Loucy (cell line): Measurements from ENCODE around the gene DAW1.

Experiments
- H2AFZ ChIP-seq: fragments of 200-600 bp; sonication (generic); 2 replicates; pipeline ENCODE4 v1.6.0; 2016; ENCODE audit warnings: antibody characterized with exemption, mild to moderate bottlenecking, low read length, moderate library complexity
- H3F3A ChIP-seq: fragments of 200-600 bp; 2 replicates; pipeline ENCODE4 v1.6.0; 2016; ENCODE audit warnings: antibody characterized with exemption, low read depth, mild to moderate bottlenecking
- H3K27me3 ChIP-seq: fragments of 200-600 bp; sonication (generic); 2 replicates; pipeline ENCODE4 v1.6.1; 2014; ENCODE audit warnings: low read length, mild to moderate bottlenecking; ENCODE audit not compliant: insufficient read depth, poor library complexity, severe bottlenecking
- H3K36me3 ChIP-seq: fragments of 200-600 bp; sonication (generic); 2 replicates; pipeline ENCODE4 v1.6.1; 2016; ENCODE audit warnings: low read length; ENCODE audit not compliant: insufficient read depth
- H3K4me1 ChIP-seq: fragments of 200-600 bp; sonication (generic); 2 replicates; pipeline ENCODE4 v1.5.1; 2014; ENCODE audit warnings: low read length, mild to moderate bottlenecking; ENCODE audit not compliant: insufficient read depth, poor library complexity, severe bottlenecking
- H3K4me2 ChIP-seq: fragments of 200-600 bp; sonication (generic); 2 replicates; pipeline ENCODE4 v1.6.0; 2014; ENCODE audit warnings: antibody characterized with exemption, low read length, low read depth, mild to moderate bottlenecking; ENCODE audit not compliant: poor library complexity, severe bottlenecking
- H3K4me3 ChIP-seq: fragments of 200-600 bp; sonication (generic); 2 replicates; pipeline ENCODE4 v1.5.1; 2014; ENCODE audit warnings: low read length, mild to moderate bottlenecking, mixed read lengths; ENCODE audit not compliant: poor library complexity, severe bottlenecking
- H3K79me2 ChIP-seq: fragments of 200-600 bp; sonication (generic); 2 replicates; pipeline ENCODE4 v1.6.1; 2014; ENCODE audit warnings: low read length; ENCODE audit not compliant: insufficient read depth
- H3K9ac ChIP-seq: fragments of 200-600 bp; sonication (generic); 2 replicates; pipeline ENCODE4 v1.6.0; 2014; ENCODE audit warnings: mild to moderate bottlenecking, low read depth, low read length, moderate library complexity; ENCODE audit not compliant: poor library complexity, severe bottlenecking
- H3K9me2 ChIP-seq: fragments of 200-600 bp; sonication (generic); replicated peaks from 2 replicates; pipeline ENCODE4 v1.6.1; 2016; ENCODE audit warnings: low read depth, low read length, mixed read lengths
- H3K9me3 ChIP-seq: fragments of 200-600 bp; sonication (generic); 2 replicates; pipeline ENCODE4 v1.6.1; 2014; ENCODE audit warnings: mild to moderate bottlenecking, antibody characterized with exemption, low read length, low read depth; ENCODE audit not compliant: insufficient read depth
- H4K20me1 ChIP-seq: fragments of 200-600 bp; sonication (generic); 2 replicates; pipeline ENCODE4 v1.6.0; 2014; ENCODE audit warnings: antibody characterized with exemption, low read length, mild to moderate bottlenecking; ENCODE audit not compliant: insufficient read depth, poor library complexity, severe bottlenecking
- EZH2phosphoT487 ChIP-seq: fragments of 200-600 bp; IDR thresholded peaks from 2 replicates; pipeline ENCODE4 v1.6.1; 2018; ENCODE audit warnings: antibody characterized with exemption, mild to moderate bottlenecking, moderate library complexity, borderline replicate concordance
- TF ChIP-seq, protein P1 (sequence below): fragments of 200-600 bp; sonication (generic); conservative IDR thresholded peaks from 2 replicates; pipeline ENCODE4 v1.5.1; 2014; ENCODE audit warnings: mild to moderate bottlenecking, antibody characterized with exemption, low read length

DAW1 gene

DNA sequence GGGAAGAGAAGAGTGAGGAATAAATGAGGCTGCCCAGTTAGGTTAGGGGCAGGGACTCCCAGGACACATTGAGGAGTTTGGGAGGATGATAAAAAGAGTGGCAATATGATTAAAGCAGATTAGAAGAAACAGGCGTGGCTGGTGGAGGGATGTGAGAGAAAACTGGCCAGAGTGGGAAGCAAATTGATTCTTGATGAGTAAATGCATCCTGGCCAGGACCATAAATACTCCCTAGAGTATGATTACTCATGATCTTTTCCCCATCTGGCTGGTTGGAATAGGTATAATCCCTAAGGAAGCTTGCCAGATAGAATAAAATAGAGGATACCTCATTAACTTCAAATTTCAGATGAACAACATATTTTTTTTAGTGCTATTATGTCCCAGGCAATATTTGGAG is 21.5 kb upstream of the DAW1 start:
- Histone ChIP-seq H3K4me2 (no peak overlapping the region), H3K27me3 (no peaks in the 10 kb centered on the region), H3K4me1 (no peaks in the 10 kb centered on the region), H3K9ac (no peak overlapping the region), H4K20me1 (no peaks in the 10 kb centered on the region), H2AFZ (no peak overlapping the region), H3F3A (no peaks in the 10 kb centered on the region), H3K36me3 (no peaks in the 10 kb centered on the region), H3K9me3 (no peaks in the 10 kb centered on the region), H3K79me2 (no peaks in the 10 kb centered on the region), H3K4me3 (no peak overlapping the region), H3K9me2 (no peaks in the 10 kb centered on the region)
- TF ChIP-seq, protein P1, sequence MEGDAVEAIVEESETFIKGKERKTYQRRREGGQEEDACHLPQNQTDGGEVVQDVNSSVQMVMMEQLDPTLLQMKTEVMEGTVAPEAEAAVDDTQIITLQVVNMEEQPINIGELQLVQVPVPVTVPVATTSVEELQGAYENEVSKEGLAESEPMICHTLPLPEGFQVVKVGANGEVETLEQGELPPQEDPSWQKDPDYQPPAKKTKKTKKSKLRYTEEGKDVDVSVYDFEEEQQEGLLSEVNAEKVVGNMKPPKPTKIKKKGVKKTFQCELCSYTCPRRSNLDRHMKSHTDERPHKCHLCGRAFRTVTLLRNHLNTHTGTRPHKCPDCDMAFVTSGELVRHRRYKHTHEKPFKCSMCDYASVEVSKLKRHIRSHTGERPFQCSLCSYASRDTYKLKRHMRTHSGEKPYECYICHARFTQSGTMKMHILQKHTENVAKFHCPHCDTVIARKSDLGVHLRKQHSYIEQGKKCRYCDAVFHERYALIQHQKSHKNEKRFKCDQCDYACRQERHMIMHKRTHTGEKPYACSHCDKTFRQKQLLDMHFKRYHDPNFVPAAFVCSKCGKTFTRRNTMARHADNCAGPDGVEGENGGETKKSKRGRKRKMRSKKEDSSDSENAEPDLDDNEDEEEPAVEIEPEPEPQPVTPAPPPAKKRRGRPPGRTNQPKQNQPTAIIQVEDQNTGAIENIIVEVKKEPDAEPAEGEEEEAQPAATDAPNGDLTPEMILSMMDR: no peak
- no peak for TF ChIP-seq EZH2phosphoT487

DNA sequence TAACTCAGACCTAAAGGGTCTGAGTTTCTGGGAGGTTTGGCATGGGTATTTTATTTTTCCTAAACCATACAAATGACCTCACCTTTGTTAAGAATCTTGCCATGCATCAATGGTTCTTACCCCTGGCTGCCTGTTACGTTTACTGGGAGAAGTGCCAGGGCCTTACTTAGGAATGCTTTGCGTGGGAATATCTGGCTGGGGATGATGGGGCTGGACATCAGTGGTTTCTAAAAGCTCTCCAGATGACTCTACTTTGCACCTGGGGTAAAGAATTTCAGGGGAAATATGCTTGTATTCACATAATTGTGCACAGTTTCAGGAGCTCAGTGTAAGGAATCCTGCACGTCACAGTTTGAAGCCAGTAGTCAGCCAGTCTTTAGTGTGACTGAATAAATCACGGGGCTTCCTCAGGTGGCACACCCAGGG is 18.2 kb upstream of the DAW1 start:
- no peaks in the 10 kb centered on the region for H3K36me3 ChIP-seq
- no peaks in the 10 kb centered on the region for H3F3A ChIP-seq
- H3K4me1 ChIP-seq: no peaks in the 10 kb centered on the region
- H3K9ac ChIP-seq: no peak overlapping the region
- TF ChIP-seq EZH2phosphoT487: no peak
- TF ChIP-seq, protein P1: no peak
- H2AFZ ChIP-seq: no peak overlapping the region
- no peaks in the 10 kb centered on the region for H3K9me2 ChIP-seq
- no peaks in the 10 kb centered on the region for H3K27me3 ChIP-seq
- no peaks in the 10 kb centered on the region for H4K20me1 ChIP-seq
- no peak overlapping the region for H3K4me3 ChIP-seq
- no peaks in the 10 kb centered on the region for H3K79me2 ChIP-seq
- no peaks in the 10 kb centered on the region for H3K9me3 ChIP-seq
- H3K4me2 ChIP-seq: no peak overlapping the region

DNA sequence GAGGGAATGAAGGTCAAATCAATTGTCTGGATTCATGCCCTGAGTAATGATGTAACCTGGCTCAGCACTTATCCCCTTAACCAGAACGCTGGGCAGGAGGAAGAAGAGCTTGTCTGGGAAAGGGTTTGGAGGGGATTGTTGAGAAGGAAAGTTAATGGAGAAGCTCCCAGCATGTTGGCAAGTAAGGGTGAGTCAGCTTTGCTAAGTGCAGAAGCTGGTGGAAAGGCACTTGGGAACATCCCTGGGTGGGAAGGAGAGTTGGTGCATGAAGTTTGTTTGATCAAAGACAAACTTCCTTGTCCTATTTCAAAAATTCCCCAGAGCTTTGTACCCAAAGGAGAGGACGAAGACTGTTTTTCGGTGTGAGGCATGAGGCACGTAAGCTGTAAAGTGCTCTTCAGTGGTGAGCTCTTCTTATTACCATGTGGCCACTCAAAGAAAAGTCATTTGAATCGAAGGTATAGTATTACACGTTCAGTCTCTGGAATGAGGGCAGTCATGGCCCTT is 17.6 kb upstream of the DAW1 start:
- TF ChIP-seq, protein P1: no peak
- no peak for TF ChIP-seq EZH2phosphoT487

More for the DNA sequence above, 17.6 kb upstream of the DAW1 start:
- Histone ChIP-seq H3K36me3 (no peaks in the 10 kb centered on the region), H3K9me2 (no peaks in the 10 kb centered on the region), H4K20me1 (no peaks in the 10 kb centered on the region), H3F3A (no peaks in the 10 kb centered on the region), H3K4me2 (no peak overlapping the region), H3K4me3 (no peak overlapping the region), H2AFZ (no peak overlapping the region), H3K9ac (no peak overlapping the region), H3K4me1 (no peaks in the 10 kb centered on the region), H3K79me2 (no peaks in the 10 kb centered on the region), H3K9me3 (no peaks in the 10 kb centered on the region), H3K27me3 (no peaks in the 10 kb centered on the region)
